Right lobe of liver (tissue), 6 donors: Measurements from ENCODE around the gene MTHFD2L. TPM values are rescaled to one million over a fixed set of nuclear protein-coding genes. Genes with fewer than 3 reads are reported as not detected.

Experiments used
- ATAC-seq, 4 donors: fragments of 200-7000 bp; cut with Tn5 transposase; one replicate each; pipeline ENCODE4 v1.9.1; 2020; ENCODE audit warnings: mild to moderate bottlenecking in 4 of 4, moderate library complexity in 4 of 4
- DNase-seq, 3 donors: peaks; one replicate each; pipeline ENCODE4 v3.0.0-alpha.2; 2020
- H3K27ac ChIP-seq, 3 donors: fragments of 200-600 bp; one replicate each; pipeline ENCODE4 v1.8.0; 2022
- H3K27me3 ChIP-seq, 2 donors: fragments of 200-600 bp; one replicate each; pipeline ENCODE4 v1.8.0; 2022
- H3K36me3 ChIP-seq, 4 donors: fragments of 200-600 bp; sonication (generic) in 1 of 4; one replicate each; pipeline versions ENCODE4 v1.5.1 to v1.8.0; 2017 to 2022; ENCODE audit warnings: control low read depth in 1 of 4
- H3K4me1 ChIP-seq, 4 donors: fragments of 200-600 bp; sonication (generic) in 1 of 4; one replicate each; pipeline versions ENCODE4 v1.5.1 to v1.8.0; 2017 to 2022; ENCODE audit warnings: control low read depth in 1 of 4
- H3K4me3 ChIP-seq, 3 donors: fragments of 200-600 bp; one replicate each; pipeline ENCODE4 v1.8.0; 2022
- H3K9me3 ChIP-seq, 4 donors: fragments of 200-600 bp; sonication (generic) in 1 of 4; one replicate each; pipeline versions ENCODE4 v1.5.1 to v1.8.0; 2017 to 2022; ENCODE audit warnings: control low read depth in 1 of 4
- POLR2A ChIP-seq: fragments of 450-650 bp; IDR thresholded peaks from one replicate; pipeline ENCODE4 v1.6.1; 2017; ENCODE audit warnings: antibody characterized with exemption, mild to moderate bottlenecking
- WGBS: methylation state at CpG from one replicate; pipeline ENCODE4 v1.1.6; 2018; ENCODE audit warnings: low coverage, low lambda C conversion rate; ENCODE audit not compliant: insufficient coverage; ENCODE audit errors: missing lambda C conversion rate; 5-methylcytosine and 5-hydroxymethylcytosine counted together
- intact Hi-C, 2 donors: fragments of 100-400 bp; cut with DNase I; formaldehyde crosslinking; loops; one replicate each; pipeline versions ENCODE4 v1.11.2 to v1.14.1; 2022
- total RNA-seq, 6 experiments: library from RNA; depleted of rRNA in 2 of 6; stranded (reverse); fragments of >200 nt in 2 of 6; fragmentation: NEBNext Ultra II Directional in 3 of 6; extraction: Animal tissue kit (Norgen Biotek cat#: 25700) in 3 of 6; gene quantifications; one replicate each; pipeline versions ENCODE4 v1.1.0 to v1.2.4, GENCODE V29; 2016 to 2023
- TF ChIP-seq, protein P1 (sequence below), 4 donors: fragments of 200-600 bp in 3 of 4; fragments of 450-650 bp in 1 of 4; IDR thresholded peaks; one replicate each; pipeline versions ENCODE4 v1.5.1 to v1.8.0; 2016 to 2022; ENCODE audit warnings: antibody characterized with exemption in 4 of 4, mild to moderate bottlenecking in 2 of 4
- donor health status: DM: no; HTN: yes; CAD: no.
- donor health status: DM: no; HTN: no; CAD: no.
- donor health status: DM: no; HTN: no; CAD: no.
- donor health status: DM: no; HTN: yes; CAD: no.
- donor health status: DM: no; HTN: yes; CAD: no.

MTHFD2L gene
- total RNA-seq, 6 experiments from 2014 or later, result 18.8 to 45.5 (median 26.5) TPM

DNA sequence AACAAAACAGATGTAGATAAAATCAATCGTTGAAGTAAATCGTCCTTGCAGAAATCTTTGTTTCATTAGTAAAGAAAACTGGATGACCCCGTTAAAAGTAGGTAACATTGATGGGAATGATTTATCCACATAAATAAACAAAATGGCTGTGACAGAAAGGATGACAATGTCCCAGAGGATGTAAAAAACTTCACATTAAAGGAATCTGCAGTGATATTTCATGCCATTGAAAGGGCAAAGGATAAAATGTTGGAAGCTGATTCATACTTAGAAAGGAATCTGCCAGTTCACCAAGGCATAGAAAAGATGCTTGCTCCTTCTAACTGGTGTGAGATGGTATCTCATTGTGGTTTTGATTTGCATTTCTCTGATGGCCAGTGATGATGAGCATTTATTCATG is 126.1 kb downstream of the MTHFD2L start:
- Histone ChIP-seq H3K27ac (no peak overlapping the region), H3K27me3 (no peaks in the 10 kb centered on the region), H3K36me3 (no peaks in the 10 kb centered on the region), H3K4me3 (no peak overlapping the region), H3K4me1 (no peaks in the 10 kb centered on the region), H3K9me3 (no peaks in the 10 kb centered on the region)
- 39% methylated on average over 3 of the region's 3 CpGs for WGBS
- TF ChIP-seq, protein P1, sequence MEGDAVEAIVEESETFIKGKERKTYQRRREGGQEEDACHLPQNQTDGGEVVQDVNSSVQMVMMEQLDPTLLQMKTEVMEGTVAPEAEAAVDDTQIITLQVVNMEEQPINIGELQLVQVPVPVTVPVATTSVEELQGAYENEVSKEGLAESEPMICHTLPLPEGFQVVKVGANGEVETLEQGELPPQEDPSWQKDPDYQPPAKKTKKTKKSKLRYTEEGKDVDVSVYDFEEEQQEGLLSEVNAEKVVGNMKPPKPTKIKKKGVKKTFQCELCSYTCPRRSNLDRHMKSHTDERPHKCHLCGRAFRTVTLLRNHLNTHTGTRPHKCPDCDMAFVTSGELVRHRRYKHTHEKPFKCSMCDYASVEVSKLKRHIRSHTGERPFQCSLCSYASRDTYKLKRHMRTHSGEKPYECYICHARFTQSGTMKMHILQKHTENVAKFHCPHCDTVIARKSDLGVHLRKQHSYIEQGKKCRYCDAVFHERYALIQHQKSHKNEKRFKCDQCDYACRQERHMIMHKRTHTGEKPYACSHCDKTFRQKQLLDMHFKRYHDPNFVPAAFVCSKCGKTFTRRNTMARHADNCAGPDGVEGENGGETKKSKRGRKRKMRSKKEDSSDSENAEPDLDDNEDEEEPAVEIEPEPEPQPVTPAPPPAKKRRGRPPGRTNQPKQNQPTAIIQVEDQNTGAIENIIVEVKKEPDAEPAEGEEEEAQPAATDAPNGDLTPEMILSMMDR (IDR thresholded peaks at IDR 0.05), result no peak
- no peak for TF ChIP-seq POLR2A
- intact Hi-C loops, result no loop called here
- ATAC-seq (no peak), DNase-seq (no peak)

GRCh38 chr4:74287164-74287563 is 129.2 kb downstream of the MTHFD2L start:
- intact Hi-C loops, result no loop called here
- Histone ChIP-seq H3K4me1 (no peaks in the 10 kb centered on the region), H3K4me3 (no peak overlapping the region), H3K36me3 (no peaks in the 10 kb centered on the region), H3K9me3 (no peaks in the 10 kb centered on the region), H3K27ac (no peak overlapping the region), H3K27me3 (no peaks in the 10 kb centered on the region)
- no peak for ATAC-seq
- TF ChIP-seq, protein P1 (IDR thresholded peaks at IDR 0.05), result no peak
- no peak for TF ChIP-seq POLR2A
- WGBS, result 100% methylated on average over 1 of the region's 1 CpG
- no peak for DNase-seq

GRCh38 chr4:74287791-74288190 is 129.9 kb downstream of the MTHFD2L start:
- H3K27me3 ChIP-seq, result no peaks in the 10 kb centered on the region
- H3K4me1 ChIP-seq, result no peaks in the 10 kb centered on the region
- no peaks in the 10 kb centered on the region for H3K9me3 ChIP-seq
- no peak overlapping the region for H3K27ac ChIP-seq
- intact Hi-C loops, result no loop called here
- ATAC-seq, result no peak
- no peak overlapping the region for H3K4me3 ChIP-seq
- no peaks in the 10 kb centered on the region for H3K36me3 ChIP-seq
- no peak for DNase-seq
- TF ChIP-seq, protein P1 (IDR thresholded peaks at IDR 0.05), result no peak
- TF ChIP-seq POLR2A, result no peak

GRCh38 chr4:74291471-74291870 is 133.6 kb downstream of the MTHFD2L start:
- H3K4me1 ChIP-seq, result no peaks in the 10 kb centered on the region
- TF ChIP-seq POLR2A, result no peak
- TF ChIP-seq, protein P1 (IDR thresholded peaks at IDR 0.05), result no peak
- ATAC-seq (no peak), DNase-seq (no peak)
- H3K27me3 ChIP-seq, result no peaks in the 10 kb centered on the region
- no peak overlapping the region for H3K27ac ChIP-seq
- H3K36me3 ChIP-seq, result no peaks in the 10 kb centered on the region
- H3K4me3 ChIP-seq, result no peak overlapping the region
- intact Hi-C loops, result no loop called here
- H3K9me3 ChIP-seq, result no peaks in the 10 kb centered on the region
- WGBS, result 85% methylated on average over 1 of the region's 1 CpG

- Histone ChIP-seq H3K27ac (no peak overlapping the region), H3K9me3 (no peaks in the 10 kb centered on the region), H3K4me3 (no peak overlapping the region), H3K27me3 (no peaks in the 10 kb centered on the region), H3K36me3 (no peaks in the 10 kb centered on the region), H3K4me1 (no peaks in the 10 kb centered on the region)
- ATAC-seq (no peak), DNase-seq (no peak)
- intact Hi-C loops, result no loop called here
- TF ChIP-seq, protein P1 (IDR thresholded peaks at IDR 0.05), result no peak
- no peak for TF ChIP-seq POLR2A
Measured at GRCh38 chr4:74292111-74292870, 134.4 kb downstream of the MTHFD2L start.
